B cell (primary cell): ENCODE data around the gene DRC1.

Experiments used
- CTCF ChIP-seq: fragments of 200-600 bp; IDR thresholded peaks from one replicate; pipeline ENCODE4 v1.8.0; 2022; ENCODE audit warnings: antibody characterized with exemption, mild to moderate bottlenecking
- EZH2 ChIP-seq: IDR thresholded peaks from 2 replicates; pipeline ENCODE4 v1.6.1; 2012; ENCODE audit warnings: borderline replicate concordance, low read depth, mild to moderate bottlenecking, moderate library complexity, low read length; ENCODE audit not compliant: insufficient read depth, poor library complexity, severe bottlenecking

DNA sequence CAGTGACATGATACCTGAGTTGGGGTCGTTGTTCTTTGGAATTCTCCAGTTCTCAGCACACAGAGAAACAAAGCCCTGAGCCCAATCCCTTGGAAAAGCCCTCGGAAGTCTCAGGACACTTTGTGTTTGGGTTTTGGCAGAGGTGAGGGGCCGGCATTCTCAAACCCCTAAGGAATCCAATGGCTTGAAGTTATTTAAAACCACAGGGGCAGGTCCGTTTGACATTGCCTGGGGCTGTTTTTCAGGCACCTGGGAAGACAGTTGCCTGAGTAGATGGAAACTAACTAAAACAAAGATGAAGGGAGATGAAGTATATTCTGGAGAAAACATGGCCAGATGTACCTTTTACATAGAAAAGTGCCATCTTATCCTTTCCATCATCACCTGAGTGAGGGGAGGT lies 98.7 kb downstream of the DRC1 start:
- TF ChIP-seq CTCF = no peak
- TF ChIP-seq EZH2 = no peak
